Measurements from ENCODE around the gene PDHA2.
"Not testable (repeated sequence)": the region's sequence is repeated elsewhere in the genome, so short reads cannot be mapped to it uniquely, and the experiment has no call there.

PDHA2 gene

DNA sequence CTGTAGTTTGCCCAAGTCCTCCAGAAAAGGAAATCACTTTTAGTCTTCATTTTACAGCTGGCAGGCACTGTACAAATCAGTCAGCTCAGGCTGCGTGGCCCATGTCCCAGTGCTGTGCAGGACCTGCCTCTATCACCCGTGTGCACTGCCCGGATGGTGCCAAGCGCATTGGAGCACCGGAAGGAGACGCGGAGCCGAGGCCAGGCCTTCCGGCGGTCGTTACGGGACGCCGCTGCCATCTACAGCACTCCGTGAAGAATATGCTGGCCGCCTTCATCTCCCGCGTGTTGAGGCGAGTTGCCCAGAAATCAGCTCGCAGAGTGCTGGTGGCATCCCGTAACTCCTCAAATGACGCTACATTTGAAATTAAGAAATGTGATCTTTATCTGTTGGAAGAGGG is at the start of gene PDHA2:
Gene PDHA2 (plus strand): TSS at position 203 of the 400 bp plus-strand sequence. CDS start 58 bp downstream, at position 261.
- no peak for DNase-seq

DNA sequence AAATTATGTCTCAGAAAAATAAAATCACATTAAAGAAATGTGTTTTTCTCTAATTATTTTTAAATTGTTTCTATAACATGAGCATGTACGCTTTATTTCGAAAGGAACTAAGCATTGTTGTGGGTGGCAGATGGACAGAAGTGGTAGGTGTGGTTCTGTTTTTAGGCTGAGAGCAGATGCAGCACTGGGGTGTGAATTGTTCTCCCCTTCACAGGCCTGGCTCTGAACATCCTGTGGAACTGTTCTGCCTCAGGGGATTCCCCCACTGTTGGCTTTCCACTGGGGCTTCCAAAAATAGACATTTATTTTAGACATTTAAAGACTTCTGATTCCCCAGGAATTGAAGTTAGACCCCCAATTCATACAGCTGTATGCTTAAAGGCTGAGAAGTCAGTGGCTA is 41.9 kb upstream of the PDHA2 start:
- DNase-seq = no peak

DNA sequence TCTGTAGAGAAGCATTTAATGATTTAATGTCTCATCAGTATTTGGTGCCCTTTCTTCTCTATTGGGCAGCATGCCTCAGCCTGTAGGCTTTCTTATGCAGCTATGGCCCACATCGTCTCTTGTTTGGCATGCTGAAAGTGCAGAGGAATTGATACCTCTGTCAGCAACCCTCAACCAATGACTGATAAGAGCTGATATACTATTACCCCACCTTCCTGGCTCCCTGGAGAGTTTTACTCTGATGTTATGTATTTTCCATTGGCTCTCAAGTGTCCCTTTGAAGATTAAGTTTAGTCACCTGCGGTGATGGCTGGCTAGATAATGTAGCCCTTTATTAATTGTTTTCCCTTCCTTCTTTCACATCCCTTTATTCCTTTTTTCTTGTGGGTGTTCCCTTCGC is 41.2 kb upstream of the PDHA2 start:
- no peak for DNase-seq

DNA sequence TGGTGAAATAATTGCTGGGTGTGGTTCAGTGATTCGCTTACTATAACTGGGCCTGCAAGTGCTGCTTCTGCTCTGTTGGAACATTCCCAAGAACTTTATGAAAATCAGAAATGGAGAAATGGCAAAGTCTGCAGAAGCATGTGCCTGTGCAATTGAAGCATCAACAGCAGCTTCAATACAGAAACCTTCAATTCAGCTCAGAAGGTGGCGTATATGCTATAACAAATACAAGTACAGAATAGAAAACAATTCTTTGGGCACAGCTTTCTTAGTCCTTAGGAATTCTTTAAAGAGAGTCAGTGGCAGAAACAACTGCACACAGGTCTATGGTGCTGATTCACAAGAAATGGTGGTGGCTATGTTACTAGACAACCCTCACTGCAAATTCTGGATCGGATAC is 18.0 kb upstream of the PDHA2 start:
- no peak for DNase-seq

DNA sequence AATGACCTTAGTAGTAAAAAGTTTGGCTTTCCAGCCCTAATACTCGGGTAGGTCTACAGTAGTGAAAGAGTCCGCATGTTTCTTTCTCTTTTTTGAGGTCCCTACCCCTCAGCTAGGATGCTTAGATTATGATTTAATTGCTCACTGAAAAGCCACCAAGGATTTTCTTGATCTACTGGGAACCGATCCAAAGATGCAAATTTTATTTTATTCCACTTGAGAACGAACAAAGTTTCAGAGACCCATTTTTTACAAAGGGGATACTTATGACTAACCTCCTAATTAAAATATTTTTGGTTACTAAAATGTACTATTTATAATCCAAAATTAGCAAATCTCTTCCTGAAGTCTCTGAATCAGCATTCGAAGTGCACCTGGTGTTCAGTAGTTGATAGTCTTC is 14.3 kb upstream of the PDHA2 start:
- no peak for DNase-seq

DNA sequence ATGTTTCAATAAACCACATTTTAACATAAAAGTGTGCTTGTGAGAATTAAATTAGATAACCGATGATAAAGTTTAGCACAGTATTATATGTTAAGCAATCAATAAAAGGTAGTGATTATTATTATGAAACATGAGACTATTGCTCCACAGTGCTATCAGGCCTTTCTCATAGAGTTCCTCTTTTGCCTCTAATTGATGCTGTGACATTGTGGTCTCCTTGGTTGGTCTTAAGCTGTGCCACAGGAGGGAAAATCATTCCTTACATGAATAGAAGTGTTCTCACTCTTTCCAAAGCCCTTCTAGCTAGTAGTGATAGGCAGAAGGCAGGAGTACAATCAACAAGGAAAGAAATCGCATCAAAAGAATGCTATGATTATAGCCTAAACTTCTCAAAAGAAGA is 9.2 kb upstream of the PDHA2 start:
- no peak for DNase-seq

DNA sequence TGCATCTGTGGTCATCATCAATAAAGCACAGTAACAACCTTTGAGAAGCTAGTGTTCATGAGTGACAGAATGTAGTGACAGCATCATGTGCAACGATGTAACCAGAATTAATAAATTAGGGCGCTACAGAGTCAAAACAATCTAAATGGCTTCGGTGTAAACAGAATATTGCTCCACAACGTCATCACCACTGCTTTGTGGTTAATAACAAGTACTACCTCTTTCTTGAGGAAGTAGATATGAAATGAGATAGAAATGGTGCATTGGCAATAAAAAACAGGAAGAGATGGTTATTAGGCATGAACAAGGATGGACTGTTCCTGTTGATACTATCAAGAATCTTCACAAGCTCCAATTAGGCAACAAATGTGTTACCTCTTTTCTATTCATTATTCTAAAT is 8.7 kb upstream of the PDHA2 start:
- DNase-seq = no peak

DNA sequence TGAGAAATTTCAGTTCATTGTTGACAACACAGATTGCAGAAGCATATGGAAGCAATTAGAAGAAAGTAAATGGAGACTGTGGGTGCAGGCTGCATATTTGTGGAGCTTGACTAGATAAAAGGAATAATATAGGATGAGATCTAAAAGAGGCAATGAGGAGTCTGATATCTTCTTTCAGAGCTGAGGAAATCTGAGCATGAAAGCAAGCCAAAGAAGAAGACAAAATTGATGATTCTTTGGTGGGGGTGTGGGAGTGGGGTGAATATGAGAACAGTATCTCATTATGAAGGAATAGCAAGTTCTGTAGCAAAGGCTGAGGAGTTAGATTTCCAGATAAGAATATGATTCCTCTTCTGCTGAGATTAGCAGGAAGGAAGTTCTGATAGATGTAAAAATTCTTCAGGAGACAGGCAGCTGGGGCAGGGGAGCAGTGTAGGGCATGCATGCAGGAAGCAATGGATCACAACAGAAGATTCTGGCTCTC is 6.1 kb upstream of the PDHA2 start:
- DNase-seq = no peak

DNA sequence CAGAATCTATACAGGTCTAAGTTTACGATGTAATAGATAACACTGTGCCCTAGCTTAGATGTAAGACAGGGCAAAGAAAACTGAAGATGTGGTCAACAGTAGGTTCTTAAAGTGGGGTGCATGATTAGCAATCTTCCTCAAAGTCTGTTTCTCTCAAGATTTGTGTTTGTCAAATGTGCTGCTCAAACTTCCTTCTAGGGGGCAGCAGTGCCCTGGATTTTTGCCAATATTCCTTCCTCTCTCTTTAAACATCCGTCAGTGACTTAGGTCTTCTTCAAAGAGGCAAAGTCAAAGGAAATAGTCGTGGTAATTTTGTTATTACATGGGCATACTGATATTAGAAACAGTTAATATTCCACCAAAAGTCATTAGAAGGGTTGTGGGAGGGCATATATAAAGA is 4.2 kb upstream of the PDHA2 start:
- no peak for DNase-seq

DNA sequence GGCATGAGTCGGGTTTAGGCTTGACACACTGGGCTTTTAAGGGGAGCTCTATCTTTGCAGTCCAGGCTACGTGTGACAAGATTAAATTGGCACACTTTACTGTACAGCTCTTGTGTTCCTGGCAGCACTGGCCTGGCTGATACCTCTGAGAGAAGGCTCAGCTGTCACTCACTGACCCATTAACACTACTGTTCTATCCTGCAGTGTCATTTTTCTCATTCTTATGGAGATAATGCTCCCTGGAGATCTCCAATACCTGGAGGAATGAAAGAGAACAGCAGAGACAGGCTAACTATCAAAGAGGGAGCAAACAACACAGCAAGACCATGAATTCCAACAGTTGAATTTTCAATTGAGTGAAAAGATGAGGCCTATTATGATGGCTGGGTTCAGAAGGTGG is 1.7 kb upstream of the PDHA2 start:
- no peak for DNase-seq

DNA sequence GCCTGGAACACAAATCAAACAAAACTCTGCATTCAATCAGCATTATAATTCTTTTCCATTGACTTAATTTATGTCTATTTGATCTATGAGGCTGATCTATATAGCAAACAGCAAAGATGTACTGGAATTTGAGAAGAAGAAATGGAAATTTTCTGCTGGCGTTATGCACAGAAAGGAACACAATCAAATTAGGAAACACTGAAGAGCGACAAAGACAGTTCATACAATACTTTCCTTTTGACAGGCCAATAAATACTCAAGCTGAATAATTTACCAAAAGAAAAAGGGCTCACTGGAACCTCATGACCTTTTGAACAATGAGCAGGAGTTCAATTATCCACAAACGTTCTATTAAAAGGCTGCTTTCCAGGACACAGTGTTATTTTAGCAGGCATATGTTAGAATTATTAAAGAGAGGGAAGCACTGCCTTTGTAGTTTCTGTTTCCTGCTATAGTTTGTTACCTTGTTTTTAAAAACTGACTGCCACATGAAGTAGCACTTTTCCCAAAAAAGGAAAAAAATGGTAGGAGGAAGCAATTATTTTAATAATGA is 8.1 kb downstream of the PDHA2 start:
- DNase-seq = no peak

DNA sequence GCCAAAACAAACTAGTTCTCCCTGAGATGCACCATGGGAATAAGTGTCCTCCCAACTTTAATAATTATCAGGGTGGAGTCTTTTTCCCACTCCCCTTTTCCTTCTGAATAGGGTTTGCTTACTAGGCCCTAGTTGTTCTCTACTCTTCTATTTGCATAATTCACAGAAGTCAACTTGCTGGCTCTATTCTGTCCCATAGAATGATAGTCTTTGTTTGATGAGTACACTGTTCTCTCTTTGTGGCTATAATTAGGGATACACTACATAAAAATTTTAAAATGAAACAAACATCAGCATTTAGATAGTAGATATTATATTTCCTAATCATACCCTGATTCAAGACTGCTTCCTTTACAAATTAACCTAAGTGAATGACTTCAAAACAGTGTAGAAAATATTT is 10.3 kb downstream of the PDHA2 start:
- DNase-seq = no peak

DNA sequence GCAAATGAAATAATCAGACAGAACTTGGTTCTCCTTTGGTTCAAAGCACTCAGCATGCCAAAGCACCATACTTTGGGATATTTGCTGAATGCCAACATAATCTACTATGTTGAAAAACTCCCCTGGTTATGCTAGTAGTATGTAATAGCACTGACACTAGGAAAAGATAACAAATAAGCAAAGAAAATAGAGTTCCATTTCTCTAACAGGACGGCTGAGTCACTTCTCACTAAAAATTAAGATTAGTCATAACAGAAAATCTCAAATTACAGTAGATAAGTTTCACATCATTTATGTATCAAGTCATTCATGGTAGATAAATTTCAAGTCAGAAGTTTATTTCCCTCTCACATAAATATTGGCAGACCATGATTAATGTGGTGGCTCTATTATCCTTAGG is 17.9 kb downstream of the PDHA2 start:
- DNase-seq = no peak

DNA sequence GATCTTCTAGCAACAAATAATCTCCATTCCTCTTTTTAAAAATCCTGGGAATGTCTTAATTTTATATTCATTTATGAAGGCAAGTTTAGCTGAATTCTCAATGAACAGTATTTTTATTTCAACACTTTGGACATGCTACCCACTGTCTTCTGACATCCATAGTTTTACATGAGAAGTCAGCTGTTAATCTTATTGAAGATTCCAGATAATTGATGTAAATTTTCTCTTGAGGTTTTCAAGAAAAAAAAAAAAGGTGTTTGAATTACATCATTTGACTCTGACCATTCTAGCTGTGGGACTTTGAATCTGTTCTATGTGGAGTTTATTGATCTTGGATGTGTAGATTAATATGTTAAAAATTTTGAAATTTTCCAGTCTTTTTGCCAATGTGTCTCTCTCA is 28.0 kb downstream of the PDHA2 start:
- DNase-seq = no peak

DNA sequence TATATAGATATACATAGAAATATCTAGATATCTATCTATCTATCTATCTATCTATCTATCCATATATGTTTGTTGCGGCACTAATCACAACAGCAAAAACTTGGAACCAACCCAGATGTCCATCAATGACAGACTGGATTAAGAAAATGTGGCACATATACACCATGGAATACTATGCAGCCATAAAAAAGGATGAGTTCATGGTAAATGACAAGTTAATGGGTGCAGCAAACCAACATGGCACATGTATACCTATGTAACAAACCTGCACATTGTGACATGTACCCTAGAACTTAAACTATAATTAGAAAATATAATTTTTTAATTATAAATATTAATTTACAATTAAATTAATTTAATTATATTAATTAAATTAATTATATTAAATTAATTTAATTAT is 29.5 kb downstream of the PDHA2 start:
- not testable (repeated sequence) for DNase-seq

DNA sequence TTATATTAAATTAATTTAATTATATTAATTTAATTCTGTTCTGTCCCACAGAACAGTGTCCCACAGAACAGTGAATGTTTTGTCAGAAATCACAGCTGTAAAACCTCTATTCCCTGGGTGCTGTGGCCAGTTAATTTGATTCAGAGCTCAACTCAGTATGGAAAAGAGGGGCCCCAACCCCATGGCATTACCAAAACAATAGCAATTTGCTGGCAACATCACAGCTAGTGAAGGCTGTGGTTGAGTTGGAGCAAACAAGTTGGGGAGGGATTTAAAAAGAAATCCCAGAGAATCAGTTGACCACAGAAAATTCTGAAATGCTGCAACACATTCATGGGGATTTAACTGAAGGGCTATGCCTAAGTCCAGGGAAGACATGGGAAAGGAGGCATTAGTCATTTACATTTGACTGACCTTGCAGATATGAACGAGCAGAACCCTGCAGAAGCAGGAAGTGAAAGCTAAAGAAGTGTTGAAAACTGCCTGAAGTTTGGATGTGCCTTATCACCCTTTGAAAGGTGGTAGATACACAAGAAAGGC is 30.1 kb downstream of the PDHA2 start:
- no peak for DNase-seq

DNA sequence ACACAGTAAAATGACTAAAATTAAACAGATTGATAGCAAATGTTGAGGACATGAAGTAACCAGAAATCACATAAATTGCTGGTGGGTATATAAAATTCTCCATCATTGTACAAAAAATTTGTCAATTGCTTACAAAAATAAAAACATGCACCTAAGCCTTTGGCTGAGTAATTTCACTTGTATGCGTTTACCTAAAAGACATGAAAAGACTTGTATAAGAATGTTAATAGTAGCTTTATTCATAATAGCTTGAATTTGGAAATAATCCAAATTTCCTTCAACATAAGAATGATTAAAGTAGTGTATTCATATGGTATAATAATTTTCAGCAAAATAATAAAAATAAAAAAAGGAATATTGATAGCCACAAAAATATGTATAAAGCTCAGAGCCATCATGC is 37.7 kb downstream of the PDHA2 start:
- no peak for DNase-seq

DNA sequence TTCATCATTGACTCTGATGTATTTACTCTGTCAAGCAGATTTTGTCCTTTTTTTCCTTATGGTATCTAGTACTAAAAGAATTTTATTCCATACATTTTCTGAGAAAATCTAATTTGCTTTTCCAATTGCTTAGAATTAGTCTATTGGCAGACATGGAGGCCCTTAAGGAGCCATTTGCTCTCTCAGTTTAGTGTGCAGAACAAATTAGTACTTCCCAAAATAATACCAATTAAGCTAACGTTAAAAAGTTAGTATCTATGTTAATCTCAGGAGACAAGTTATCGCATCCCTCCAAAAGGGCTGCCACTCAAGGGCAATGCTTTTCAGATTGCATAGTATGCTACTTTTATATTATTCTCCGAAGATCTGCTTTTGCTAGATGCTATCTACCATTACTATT is 47.7 kb downstream of the PDHA2 start:
- DNase-seq = no peak

DNA sequence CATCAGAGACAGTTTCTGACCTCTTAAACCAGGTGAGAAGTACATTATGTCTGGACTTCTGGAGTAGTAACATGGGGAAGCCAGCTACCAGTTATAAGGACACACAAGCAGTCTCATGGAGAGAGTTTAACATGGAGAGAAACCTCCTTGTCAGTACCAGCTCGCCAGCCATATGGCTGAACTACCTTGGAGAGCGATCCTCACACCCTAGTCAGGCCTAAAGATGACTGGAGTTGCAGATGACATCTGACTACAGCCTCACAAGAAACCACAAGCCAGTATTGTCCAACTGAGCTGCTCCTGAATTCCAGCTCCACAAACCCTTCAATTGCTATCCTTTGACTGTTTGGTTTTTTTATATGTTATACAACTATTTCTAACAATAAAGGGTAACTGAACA is 49.8 kb downstream of the PDHA2 start:
- no peak for DNase-seq

Data from NCI-H146 (cell line).